Neuronal stem cell (in vitro differentiated cells): Measurements from ENCODE around the gene MARCHF3.
"Not testable (repeated sequence)": the region's sequence is repeated elsewhere in the genome, so short reads cannot be mapped to it uniquely, and the experiment has no call there.

Experiments
- DNase-seq: peaks from one replicate; pipeline ENCODE4 v3.0.0-alpha.2; 2013; ENCODE audit warnings: low spot score
- H2AFZ ChIP-seq: one replicate; pipeline ENCODE4 v1.6.1; 2013; ENCODE audit warnings: mild to moderate bottlenecking, low read length, inconsistent platforms
- H2AK5ac ChIP-seq: 2 replicates; pipeline ENCODE4 v1.6.1; 2013; ENCODE audit warnings: low read depth, mild to moderate bottlenecking, inconsistent platforms, low read length, moderate library complexity, mixed read lengths
- H2BK120ac ChIP-seq: 2 replicates; pipeline ENCODE4 v1.6.1; 2013; ENCODE audit warnings: low read depth, mild to moderate bottlenecking, inconsistent platforms, low read length, moderate library complexity, mixed read lengths
- H2BK12ac ChIP-seq: one replicate; pipeline ENCODE4 v1.6.1; 2013; ENCODE audit warnings: low read length, inconsistent platforms
- H2BK15ac ChIP-seq: 2 replicates; pipeline ENCODE4 v1.6.1; 2013; ENCODE audit warnings: mild to moderate bottlenecking, low read length, inconsistent platforms, mixed read lengths
- H2BK5ac ChIP-seq: one replicate; pipeline ENCODE4 v1.6.1; 2013; ENCODE audit warnings: inconsistent platforms, mild to moderate bottlenecking, low read length, moderate library complexity
- H3K14ac ChIP-seq: one replicate; pipeline ENCODE4 v1.6.1; 2013; ENCODE audit warnings: low read length, inconsistent platforms
- H3K18ac ChIP-seq: 2 replicates; pipeline ENCODE4 v1.6.1; 2013; ENCODE audit warnings: low read length, inconsistent platforms
- H3K23ac ChIP-seq: 2 replicates; pipeline ENCODE4 v1.6.1; 2013; ENCODE audit warnings: low read depth, mild to moderate bottlenecking, mixed read lengths, low read length, inconsistent platforms; ENCODE audit not compliant: poor library complexity
- H3K27ac ChIP-seq: replicated peaks from 3 replicates; pipeline ENCODE4 v1.5.1; 2013; ENCODE audit warnings: low read length, inconsistent platforms
- H3K27me3 ChIP-seq, 3 experiments: 2 replicates each; pipeline ENCODE4 v1.6.1; 2013; ENCODE audit warnings: low read length in 3 of 3, mild to moderate bottlenecking in 2 of 3, inconsistent platforms in 1 of 3, low read depth in 1 of 3, mixed read lengths in 1 of 3, moderate library complexity in 1 of 3; ENCODE audit not compliant: control insufficient read depth in 3 of 3, insufficient read depth in 3 of 3
- H3K36me3 ChIP-seq, 2 donors: replicated peaks in 1 of 2; 2 replicates each; pipeline ENCODE4 v1.6.1; 2013; ENCODE audit warnings: low read length in 2 of 2; ENCODE audit not compliant: control insufficient read depth in 2 of 2, insufficient read depth in 2 of 2
- H3K4ac ChIP-seq: 2 replicates; pipeline ENCODE4 v1.6.1; 2013; ENCODE audit warnings: inconsistent platforms, mild to moderate bottlenecking, low read length, moderate library complexity
- H3K4me1 ChIP-seq, 2 donors: 1 replicate in 1 of 2; 2 replicates in 1 of 2; pipeline ENCODE4 v1.6.1; 2013; ENCODE audit warnings: low read length in 2 of 2, low read depth in 1 of 2; ENCODE audit not compliant: control insufficient read depth in 2 of 2, insufficient read depth in 1 of 2
- H3K4me2 ChIP-seq: one replicate; pipeline ENCODE4 v1.6.1; 2013; ENCODE audit warnings: mild to moderate bottlenecking, low read length, inconsistent platforms; ENCODE audit not compliant: insufficient read depth, poor library complexity, severe bottlenecking
- H3K4me3 ChIP-seq, 2 donors: 2 replicates each; pipeline ENCODE4 v1.5.1; 2013; ENCODE audit warnings: low read length in 2 of 2, mild to moderate bottlenecking in 2 of 2, inconsistent platforms in 1 of 2, moderate library complexity in 1 of 2
- H3K79me1 ChIP-seq: one replicate; pipeline ENCODE4 v1.6.1; 2013; ENCODE audit warnings: low read depth, mild to moderate bottlenecking, inconsistent platforms, low read length, moderate library complexity
- H3K9ac ChIP-seq: one replicate; pipeline ENCODE4 v1.6.1; 2013; ENCODE audit warnings: mild to moderate bottlenecking, low read depth, low read length, inconsistent platforms; ENCODE audit not compliant: poor library complexity
- H3K9me3 ChIP-seq, 2 donors: replicated peaks in 1 of 2; 2 replicates each; pipeline versions ENCODE3 to v1.6.1; 2013; ENCODE audit warnings: low read length in 2 of 2, mild to moderate bottlenecking in 2 of 2, inconsistent platforms in 1 of 2, low read depth in 1 of 2, mixed read lengths in 1 of 2, moderate library complexity in 1 of 2; ENCODE audit not compliant: control insufficient read depth in 2 of 2, insufficient read depth in 1 of 2
- H4K8ac ChIP-seq: one replicate; pipeline ENCODE4 v1.6.1; 2013; ENCODE audit warnings: low read depth, mild to moderate bottlenecking, inconsistent platforms, low read length, moderate library complexity
- H4K91ac ChIP-seq: one replicate; pipeline ENCODE4 v1.6.1; 2013; ENCODE audit warnings: low read length, low read depth, mild to moderate bottlenecking, inconsistent platforms; ENCODE audit not compliant: poor library complexity
- WGBS, 2 donors: extraction: QIAGEN DNeasy Blood & Tissue Kit; methylation state at CpG; one replicate each; pipeline ENCODE4 v1.1.7; 2013; ENCODE audit warnings: missing lambda C conversion rate in 2 of 2, mixed read lengths in 1 of 2; ENCODE audit not compliant: insufficient read length in 2 of 2, insufficient replicate concordance in 1 of 2; ENCODE audit errors: extremely low coverage in 2 of 2; 5-methylcytosine and 5-hydroxymethylcytosine counted together

The MARCHF3 gene

GRCh38 chr5:126942908-126943307, 87.5 kb downstream of the MARCHF3 start:
- H2BK15ac ChIP-seq, H3K18ac ChIP-seq, H3K4me2 ChIP-seq, H3K36me3 ChIP-seq, H3K9ac ChIP-seq, H3K9me3 ChIP-seq, H3K27me3 ChIP-seq, H2BK120ac ChIP-seq, H3K4ac ChIP-seq, H3K14ac ChIP-seq, DNase-seq, H3K4me1 ChIP-seq, H4K91ac ChIP-seq, H2BK5ac ChIP-seq, H3K79me1 ChIP-seq, H3K4me3 ChIP-seq, H2BK12ac ChIP-seq, H3K27ac ChIP-seq, H3K23ac ChIP-seq, H2AK5ac ChIP-seq, H2AFZ ChIP-seq: not testable (repeated sequence)
- no CpG with 5 or more reads among the region's 4 CpGs for WGBS, 2 donors
- H4K8ac ChIP-seq = peak overlapping the region; percentile 25

- no peak overlapping the region for H4K8ac ChIP-seq
- no peak overlapping the region for H3K4me3 ChIP-seq
- H3K9ac ChIP-seq = no peak overlapping the region
- H3K4me2 ChIP-seq = no peak overlapping the region
- H3K9me3 ChIP-seq = no peaks in the 10 kb centered on the region
- no peaks in the 10 kb centered on the region for H3K4me1 ChIP-seq
- no peak overlapping the region for H2BK15ac ChIP-seq
- no peaks in the 10 kb centered on the region for H3K36me3 ChIP-seq
- H3K27me3 ChIP-seq = no peaks in the 10 kb centered on the region
- no peak overlapping the region for H3K18ac ChIP-seq
- H4K91ac ChIP-seq = no peak overlapping the region
- H2BK120ac ChIP-seq = no peak overlapping the region
- no peak overlapping the region for H2AK5ac ChIP-seq
- no peak overlapping the region for H2BK12ac ChIP-seq
- no peak overlapping the region for H3K4ac ChIP-seq
- H2AFZ ChIP-seq = no peak overlapping the region
- H3K23ac ChIP-seq = no peak overlapping the region
- no peaks in the 10 kb centered on the region for H3K79me1 ChIP-seq
- no peak overlapping the region for H3K27ac ChIP-seq
- no CpG with 5 or more reads among the region's 1 CpG for WGBS, 2 donors
- H3K14ac ChIP-seq = no peak overlapping the region
- no peak for DNase-seq
- H2BK5ac ChIP-seq = no peak overlapping the region
Observed at GRCh38 chr5:126941403-126941802, 89.0 kb downstream of the MARCHF3 start.

- H2AK5ac ChIP-seq = no peak overlapping the region
- H3K23ac ChIP-seq = no peak overlapping the region
- no peak overlapping the region for H3K4me3 ChIP-seq
- no peak overlapping the region for H3K18ac ChIP-seq
- no peak overlapping the region for H3K9ac ChIP-seq
- no peaks in the 10 kb centered on the region for H3K4me1 ChIP-seq
- H2BK120ac ChIP-seq = no peak overlapping the region
- H2BK12ac ChIP-seq = no peak overlapping the region
- H3K27ac ChIP-seq = no peak overlapping the region
- no peaks in the 10 kb centered on the region for H3K79me1 ChIP-seq
- H3K14ac ChIP-seq = no peak overlapping the region
- no peak overlapping the region for H3K4me2 ChIP-seq
- H3K4ac ChIP-seq = no peak overlapping the region
- no peaks in the 10 kb centered on the region for H3K9me3 ChIP-seq
- DNase-seq = no peak
- no CpG with 5 or more reads among the region's 5 CpGs for WGBS, 2 donors
- H2BK5ac ChIP-seq = no peak overlapping the region
- no peak overlapping the region for H2AFZ ChIP-seq
- no peak overlapping the region for H4K8ac ChIP-seq
- H2BK15ac ChIP-seq = no peak overlapping the region
- H3K36me3 ChIP-seq = no peaks in the 10 kb centered on the region
- no peak overlapping the region for H4K91ac ChIP-seq
- no peaks in the 10 kb centered on the region for H3K27me3 ChIP-seq
Observed at GRCh38 chr5:126939887-126940286, 90.5 kb downstream of the MARCHF3 start.

DNA sequence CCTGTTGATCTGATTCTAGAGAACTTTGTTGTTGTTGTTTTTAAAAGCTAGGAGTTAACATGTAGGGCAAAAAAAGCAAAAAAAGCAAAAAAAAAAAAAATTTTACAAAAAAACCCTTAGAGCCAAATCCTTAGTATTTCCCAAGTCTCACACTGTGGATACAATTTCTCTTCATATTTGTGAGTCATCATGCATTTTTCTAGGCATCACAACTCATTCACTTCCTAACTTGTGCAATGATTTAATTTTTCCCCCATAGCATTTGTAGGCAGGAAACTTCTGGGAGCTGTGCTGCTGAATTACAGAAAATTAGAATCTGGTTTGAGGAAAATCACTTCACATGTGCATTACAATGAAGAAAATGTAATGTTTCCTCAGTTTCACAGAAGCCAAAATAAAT, 91.9 kb downstream of the MARCHF3 start:
- no peak overlapping the region for H3K4me3 ChIP-seq
- no peaks in the 10 kb centered on the region for H3K36me3 ChIP-seq
- no peak overlapping the region for H3K23ac ChIP-seq
- H2AFZ ChIP-seq = no peak overlapping the region
- no peak overlapping the region for H2AK5ac ChIP-seq
- H3K18ac ChIP-seq = no peak overlapping the region
- no peak for DNase-seq
- no peak overlapping the region for H2BK120ac ChIP-seq
- H3K4me1 ChIP-seq = no peaks in the 10 kb centered on the region
- H3K79me1 ChIP-seq = no peaks in the 10 kb centered on the region
- H3K4ac ChIP-seq = no peak overlapping the region
- H3K14ac ChIP-seq = no peak overlapping the region
- H3K4me2 ChIP-seq = no peak overlapping the region
- no peak overlapping the region for H3K9ac ChIP-seq
- H2BK15ac ChIP-seq = no peak overlapping the region
- no peak overlapping the region for H4K8ac ChIP-seq
- no peaks in the 10 kb centered on the region for H3K9me3 ChIP-seq
- no peak overlapping the region for H4K91ac ChIP-seq
- H2BK5ac ChIP-seq = no peak overlapping the region
- H3K27me3 ChIP-seq = no peaks in the 10 kb centered on the region
- no peak overlapping the region for H2BK12ac ChIP-seq
- H3K27ac ChIP-seq = no peak overlapping the region
